OCI-LY1 (cell line): Measurements from ENCODE around the gene BBS4.

ENCODE experiments used
- H2AFZ ChIP-seq: fragments of 200-600 bp; sonication (generic), shearing (Covaris generic); 2 replicates; pipeline ENCODE4 v1.6.0; 2014; ENCODE audit warnings: antibody characterized with exemption, mild to moderate bottlenecking, low read length
- H3F3A ChIP-seq: fragments of 200-600 bp; sonication (generic), shearing (Covaris generic); 2 replicates; pipeline ENCODE4 v1.6.0; 2014; ENCODE audit warnings: mild to moderate bottlenecking, antibody characterized with exemption, low read length, moderate library complexity; ENCODE audit not compliant: insufficient read depth
- H3K27ac ChIP-seq: fragments of 200-600 bp; sonication (generic); 2 replicates; pipeline ENCODE4 v1.5.1; 2014; ENCODE audit warnings: low read length, mixed run types, mild to moderate bottlenecking, low read depth; ENCODE audit not compliant: poor library complexity, severe bottlenecking
- H3K27me3 ChIP-seq: fragments of 200-600 bp; sonication (generic); 2 replicates; pipeline ENCODE4 v1.6.0; 2014; ENCODE audit warnings: antibody characterized with exemption, mild to moderate bottlenecking, low read length, moderate library complexity; ENCODE audit not compliant: insufficient read depth
- H3K36me3 ChIP-seq: fragments of 200-600 bp; sonication (generic); 2 replicates; pipeline ENCODE4 v1.6.1; 2014; ENCODE audit warnings: mild to moderate bottlenecking, antibody characterized with exemption, low read length, moderate library complexity, mixed read lengths; ENCODE audit not compliant: insufficient read depth
- H3K4me1 ChIP-seq: fragments of 200-600 bp; sonication (generic); 2 replicates; pipeline ENCODE4 v1.5.1; 2014; ENCODE audit warnings: mild to moderate bottlenecking, low read length, moderate library complexity; ENCODE audit not compliant: insufficient read depth, severe bottlenecking
- H3K4me2 ChIP-seq: fragments of 200-600 bp; sonication (generic), shearing (Covaris generic); 2 replicates; pipeline ENCODE4 v1.6.1; 2014; ENCODE audit warnings: low read length
- H3K4me3 ChIP-seq: fragments of 200-600 bp; sonication (generic); 2 replicates; pipeline ENCODE4 v1.5.1; 2014; ENCODE audit warnings: low read length, low read depth, mild to moderate bottlenecking, mixed read lengths; ENCODE audit not compliant: poor library complexity, severe bottlenecking
- H3K79me2 ChIP-seq: fragments of 200-600 bp; shearing (Covaris generic); 2 replicates; pipeline ENCODE4 v1.6.1; 2016; ENCODE audit warnings: mixed run types, low read length, mixed read lengths; ENCODE audit not compliant: insufficient read depth
- H3K9ac ChIP-seq: fragments of 200-600 bp; sonication (generic), shearing (Covaris generic); 2 replicates; pipeline ENCODE4 v1.6.1; 2014; ENCODE audit warnings: mild to moderate bottlenecking, low read length, mixed read lengths
- H3K9me2 ChIP-seq: fragments of 200-600 bp; sonication (generic), shearing (Covaris generic); 2 replicates; pipeline ENCODE4 v1.6.1; 2014; ENCODE audit warnings: low read depth, mild to moderate bottlenecking, low read length, mixed read lengths
- H3K9me3 ChIP-seq: fragments of 200-600 bp; shearing (Covaris generic); 2 replicates; pipeline ENCODE4 v1.6.1; 2014; ENCODE audit warnings: low read length, mixed read lengths
- H4K20me1 ChIP-seq: fragments of 200-600 bp; sonication (generic), shearing (Covaris generic); 2 replicates; pipeline ENCODE4 v1.6.0; 2016; ENCODE audit warnings: mild to moderate bottlenecking, low read length; ENCODE audit not compliant: insufficient read depth
- CTCF ChIP-seq: fragments of 200-600 bp; sonication (generic), shearing (Covaris generic); IDR thresholded peaks from 2 replicates; pipeline ENCODE4 v1.5.1; 2017; ENCODE audit warnings: mild to moderate bottlenecking, antibody characterized with exemption, low read length, moderate library complexity, mixed read lengths
- EZH2 ChIP-seq: fragments of 200-600 bp; sonication (generic), shearing (Covaris generic); IDR thresholded peaks from 2 replicates; pipeline ENCODE4 v1.8.0; 2017; ENCODE audit warnings: borderline replicate concordance, mixed run types, mild to moderate bottlenecking, antibody characterized with exemption, low read length, moderate library complexity, mixed read lengths

The BBS4 gene

GRCh38 chr15:72728821-72729220 is 42.8 kb downstream of the BBS4 start:
- H3K9ac ChIP-seq: no peak overlapping the region
- no peak overlapping the region for H3K4me3 ChIP-seq
- no peak overlapping the region for H3K27ac ChIP-seq
- peaks cover 39% of the 10 kb centered on the region for H3K36me3 ChIP-seq
- no peaks in the 10 kb centered on the region for H3K79me2 ChIP-seq
- H3K9me2 ChIP-seq: no peaks in the 10 kb centered on the region
- no peaks in the 10 kb centered on the region for H3K27me3 ChIP-seq
- H2AFZ ChIP-seq: no peak overlapping the region
- no peaks in the 10 kb centered on the region for H4K20me1 ChIP-seq
- no peaks in the 10 kb centered on the region for H3F3A ChIP-seq
- no peak overlapping the region for H3K4me2 ChIP-seq
- TF ChIP-seq EZH2 (no peak), CTCF (no peak)
- no peaks in the 10 kb centered on the region for H3K4me1 ChIP-seq
- no peaks in the 10 kb centered on the region for H3K9me3 ChIP-seq

GRCh38 chr15:72732086-72732485 is 46.1 kb downstream of the BBS4 start:
- Histone ChIP-seq H3K4me2 (no peak overlapping the region), H4K20me1 (no peaks in the 10 kb centered on the region), H3K9me2 (no peaks in the 10 kb centered on the region), H3K4me1 (no peaks in the 10 kb centered on the region), H3K36me3 (peaks cover 61% of the 10 kb centered on the region), H3K4me3 (no peak overlapping the region), H3K27ac (no peak overlapping the region), H3K27me3 (no peaks in the 10 kb centered on the region), H3K9ac (no peak overlapping the region), H3K79me2 (no peaks in the 10 kb centered on the region), H3K9me3 (no peaks in the 10 kb centered on the region), H3F3A (no peaks in the 10 kb centered on the region), H2AFZ (no peak overlapping the region)
- TF ChIP-seq CTCF (no peak), EZH2 (no peak)

GRCh38 chr15:72732516-72732915 is 46.5 kb downstream of the BBS4 start:
- TF ChIP-seq EZH2 (no peak), CTCF (no peak)
- H3K36me3 ChIP-seq: peaks cover 61% of the 10 kb centered on the region
- no peaks in the 10 kb centered on the region for H3F3A ChIP-seq

More at GRCh38 chr15:72732516-72732915, 46.5 kb downstream of the BBS4 start:
- Histone ChIP-seq H3K9me2 (no peaks in the 10 kb centered on the region), H2AFZ (no peak overlapping the region), H3K79me2 (no peaks in the 10 kb centered on the region), H4K20me1 (no peaks in the 10 kb centered on the region), H3K27ac (no peak overlapping the region), H3K4me3 (no peak overlapping the region), H3K4me2 (no peak overlapping the region), H3K4me1 (no peaks in the 10 kb centered on the region), H3K9me3 (no peaks in the 10 kb centered on the region), H3K9ac (no peak overlapping the region), H3K27me3 (no peaks in the 10 kb centered on the region)
